Thymus (tissue), 11 donors: ENCODE data around the gene CPB1. TPM values are rescaled to one million over a fixed set of nuclear protein-coding genes. Genes with fewer than 3 reads are reported as not detected.

ENCODE experiments used
- DNase-seq, 9 donors: peaks; one replicate each; pipeline ENCODE4 v3.0.0-alpha.2; 2013; ENCODE audit warnings: low spot score in 9 of 9, low read depth in 6 of 9, missing footprints in 1 of 9
- H3K27ac ChIP-seq, 2 donors: one replicate each; pipeline ENCODE4 v1.5.1; 2013; ENCODE audit warnings: control low read depth in 1 of 2, low read depth in 1 of 2, low read length in 1 of 2, mild to moderate bottlenecking in 1 of 2, moderate library complexity in 1 of 2
- H3K27me3 ChIP-seq, 2 donors: one replicate each; pipeline ENCODE4 v1.5.1; 2013; ENCODE audit warnings: low read length in 1 of 2; ENCODE audit not compliant: control insufficient read depth in 2 of 2, insufficient read depth in 1 of 2
- H3K36me3 ChIP-seq, 2 donors: one replicate each; pipeline ENCODE4 v1.5.1; 2013; ENCODE audit warnings: low read length in 1 of 2, mild to moderate bottlenecking in 1 of 2, moderate library complexity in 1 of 2; ENCODE audit not compliant: control insufficient read depth in 2 of 2, insufficient read depth in 2 of 2
- H3K4me1 ChIP-seq, 2 donors: one replicate each; pipeline ENCODE4 v1.5.1; 2013; ENCODE audit warnings: low read length in 2 of 2; ENCODE audit not compliant: control insufficient read depth in 2 of 2, insufficient read depth in 2 of 2
- H3K4me3 ChIP-seq, 2 donors: one replicate each; pipeline ENCODE4 v1.5.1; 2013; ENCODE audit warnings: low read length in 2 of 2, control low read depth in 1 of 2, mild to moderate bottlenecking in 1 of 2
- H3K9me3 ChIP-seq, 2 donors: one replicate each; pipeline ENCODE4 v1.5.1; 2013; ENCODE audit warnings: low read length in 1 of 2, mild to moderate bottlenecking in 1 of 2; ENCODE audit not compliant: control insufficient read depth in 2 of 2, insufficient read depth in 1 of 2
- WGBS: extraction: QIAGEN DNeasy Blood & Tissue Kit; methylation state at CpG from one replicate; pipeline ENCODE4 v1.1.7; 2013; 5-methylcytosine and 5-hydroxymethylcytosine counted together
- polyA plus RNA-seq: library from polyadenylated mRNA; stranded (reverse); fragments of 200-250 nt; gene quantifications from one replicate; pipeline ENCODE4 v1.2.3, GENCODE V29; 2013
- total RNA-seq: library from RNA; stranded (reverse); fragments of 120-200 nt; gene quantifications from one replicate; pipeline ENCODE4 v1.2.4, GENCODE V29; 2013
- donor health status: healthy.

CPB1 gene
- total and polyA plus RNA-seq, 2 donors, result 0.28 to 0.71 TPM

DNA sequence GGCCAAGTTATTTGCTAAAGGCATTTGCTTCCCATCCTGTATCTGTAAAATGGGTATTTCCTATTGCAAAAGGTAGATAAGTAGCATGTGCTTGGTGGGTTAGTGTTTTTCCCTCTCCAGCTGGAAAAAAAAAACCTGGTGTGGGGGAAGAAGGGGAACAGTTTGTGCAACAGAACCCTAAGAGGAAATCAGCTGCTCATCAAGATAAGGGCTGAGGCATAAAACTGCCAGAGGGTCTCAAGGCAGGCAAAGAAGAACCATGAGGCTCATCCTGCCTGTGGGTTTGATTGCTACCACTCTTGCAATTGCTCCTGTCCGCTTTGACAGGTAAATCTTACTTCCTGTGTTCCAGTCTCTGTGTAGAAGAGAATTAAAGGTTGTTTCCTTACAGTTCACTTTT is 37.4 kb downstream of the CPB1 start, which contains the start of gene CPA3:
Gene CPA3, plus strand, starts transcription at position 248 of the 400 bp plus-strand sequence. Its CDS starts 12 bp downstream, at position 260.
- Histone ChIP-seq H3K27ac (no peak within 1 kb of the TSS), H3K36me3 (no peaks in the 10 kb centered on the region), H3K4me1 (no peaks in the 10 kb centered on the region), H3K4me3 (no peak within 1 kb of the TSS), H3K9me3 (no peaks in the 10 kb centered on the region), H3K27me3 (no peaks in the 10 kb centered on the region)
- 10% methylated on average over 1 of the region's 1 CpG for WGBS
- DNase-seq, result no peak

DNA sequence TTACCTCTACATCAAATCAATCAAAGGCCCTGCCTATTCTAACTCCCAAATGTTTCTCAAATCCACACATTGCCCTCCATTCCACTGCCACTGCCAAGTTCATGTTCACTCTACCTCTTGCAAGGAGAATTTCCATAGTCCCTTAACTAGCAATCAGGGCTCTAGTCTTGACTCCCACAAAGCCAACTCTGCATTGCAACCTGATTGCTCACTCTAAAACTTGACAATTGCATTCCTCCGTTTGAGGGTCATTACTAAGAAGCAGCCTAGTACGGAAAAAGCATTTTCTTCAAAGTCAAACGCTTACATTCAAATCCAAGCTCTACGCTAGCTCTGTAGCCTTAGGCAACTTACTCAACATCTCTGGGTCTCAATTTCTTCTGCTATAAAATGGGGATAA is 38.6 kb downstream of the CPB1 start:
- Histone ChIP-seq H3K36me3 (no peaks in the 10 kb centered on the region), H3K4me1 (no peaks in the 10 kb centered on the region), H3K9me3 (no peaks in the 10 kb centered on the region), H3K27me3 (no peaks in the 10 kb centered on the region), H3K27ac (no peak overlapping the region), H3K4me3 (no peak overlapping the region)
- 98% methylated on average over 4 of the region's 4 CpGs for WGBS
- DNase-seq, result no peak

- WGBS, result 93% methylated on average over 9 of the region's 9 CpGs
- no peak overlapping the region for H3K4me3 ChIP-seq
- no peaks in the 10 kb centered on the region for H3K4me1 ChIP-seq
- DNase-seq, result no peak
- H3K9me3 ChIP-seq, result no peaks in the 10 kb centered on the region
- H3K36me3 ChIP-seq, result no peaks in the 10 kb centered on the region
- H3K27me3 ChIP-seq, result no peaks in the 10 kb centered on the region
- no peak overlapping the region for H3K27ac ChIP-seq
These were observed 45.8 kb downstream of the CPB1 start for GRCh38 chr3:148873270-148873927.

GRCh38 chr3:148873977-148874376 is 46.4 kb downstream of the CPB1 start:
- Histone ChIP-seq H3K27me3 (no peaks in the 10 kb centered on the region), H3K4me3 (no peak overlapping the region), H3K4me1 (no peaks in the 10 kb centered on the region), H3K27ac (no peak overlapping the region), H3K9me3 (no peaks in the 10 kb centered on the region), H3K36me3 (no peaks in the 10 kb centered on the region)
- 85% methylated on average over 1 of the region's 1 CpG for WGBS
- no peak for DNase-seq

DNA sequence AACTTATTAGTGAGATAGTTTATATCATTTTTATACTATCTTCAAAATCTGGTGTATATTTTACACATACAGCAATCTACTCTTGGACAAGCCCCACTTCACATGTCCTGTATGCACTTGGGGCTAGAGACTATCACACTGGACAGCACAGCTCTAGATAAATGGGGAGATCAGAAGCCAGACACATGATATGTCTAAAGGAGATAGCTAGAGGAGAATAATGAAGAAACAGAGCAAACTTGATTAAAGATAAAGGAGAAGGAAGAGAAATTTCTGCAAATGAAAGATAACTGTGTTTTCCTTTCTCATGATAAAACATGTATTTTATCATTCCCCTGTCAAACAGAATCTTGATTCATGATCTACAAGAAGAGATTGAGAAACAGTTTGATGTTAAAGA is 50.5 kb downstream of the CPB1 start:
- no peak for DNase-seq
- no peaks in the 10 kb centered on the region for H3K36me3 ChIP-seq
- H3K27ac ChIP-seq, result no peak overlapping the region
- H3K4me1 ChIP-seq, result no peaks in the 10 kb centered on the region
- H3K9me3 ChIP-seq, result no peaks in the 10 kb centered on the region
- no peak overlapping the region for H3K4me3 ChIP-seq
- H3K27me3 ChIP-seq, result no peaks in the 10 kb centered on the region

GRCh38 chr3:148879256-148879655 is 51.6 kb downstream of the CPB1 start:
- H3K27ac ChIP-seq, result no peak overlapping the region
- H3K36me3 ChIP-seq, result no peaks in the 10 kb centered on the region
- no peaks in the 10 kb centered on the region for H3K9me3 ChIP-seq
- H3K4me3 ChIP-seq, result no peak overlapping the region
- no peak for DNase-seq
- no peaks in the 10 kb centered on the region for H3K4me1 ChIP-seq
- H3K27me3 ChIP-seq, result no peaks in the 10 kb centered on the region

DNA sequence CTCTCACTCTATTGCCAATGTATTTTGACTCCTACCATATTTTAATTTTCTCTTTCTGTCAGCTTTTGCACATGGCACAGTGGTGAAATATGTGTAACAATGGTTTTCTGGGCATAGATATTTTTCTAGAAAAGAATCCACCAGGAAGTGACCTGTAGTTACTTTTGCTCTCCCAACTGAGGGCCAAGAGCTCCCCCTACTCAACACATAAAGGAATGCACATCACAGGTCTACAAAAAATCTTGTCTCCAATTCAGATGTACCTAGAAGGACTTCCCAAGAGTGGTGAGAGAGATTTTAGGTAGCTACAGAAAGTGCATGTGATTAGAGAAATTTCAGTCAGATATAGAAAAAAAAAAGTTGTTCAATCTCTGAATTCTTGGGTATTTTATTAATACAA is 53.1 kb downstream of the CPB1 start:
- Histone ChIP-seq H3K9me3 (no peaks in the 10 kb centered on the region), H3K4me3 (no peak overlapping the region), H3K36me3 (no peaks in the 10 kb centered on the region), H3K27me3 (no peaks in the 10 kb centered on the region), H3K27ac (no peak overlapping the region), H3K4me1 (no peaks in the 10 kb centered on the region)
- DNase-seq, result peak in 1 of 9 donors; percentile 2

DNA sequence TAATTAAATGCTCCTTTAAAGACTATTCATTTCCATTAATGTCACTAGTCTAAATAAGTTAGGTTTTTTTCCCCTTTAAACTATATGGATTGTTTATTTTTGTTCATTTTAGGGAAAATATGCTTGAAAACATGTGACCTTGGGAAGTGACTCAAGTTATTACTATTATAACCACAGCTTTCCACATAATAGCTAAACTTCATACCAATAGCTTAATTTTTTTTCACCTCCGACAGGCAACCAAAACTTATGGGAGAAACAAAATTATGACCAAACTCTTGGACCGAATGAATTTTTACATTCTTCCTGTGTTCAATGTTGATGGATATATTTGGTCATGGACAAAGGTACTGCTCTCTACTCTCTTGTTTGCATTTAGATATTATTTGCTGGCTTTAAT is 53.7 kb downstream of the CPB1 start:
- 97% methylated on average over 2 of the region's 2 CpGs for WGBS
- DNase-seq, result no peak

DNA sequence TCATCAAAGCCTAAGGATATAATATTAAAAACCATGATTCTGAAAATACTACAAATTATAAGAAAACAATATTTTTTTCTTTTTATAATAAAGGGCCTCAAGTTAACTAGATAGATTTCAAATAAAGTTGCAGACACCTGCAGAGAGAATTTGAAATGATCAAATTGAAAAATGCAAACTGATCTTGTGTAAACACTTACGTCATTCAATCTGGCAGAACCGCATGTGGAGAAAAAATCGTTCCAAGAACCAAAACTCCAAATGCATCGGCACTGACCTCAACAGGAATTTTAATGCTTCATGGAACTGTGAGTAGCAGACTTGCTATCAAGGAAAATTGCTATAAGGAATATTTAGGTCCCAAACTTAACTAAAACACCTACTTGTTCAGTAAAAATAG is 54.7 kb downstream of the CPB1 start:
- Histone ChIP-seq H3K9me3 (no peaks in the 10 kb centered on the region), H3K4me1 (no peaks in the 10 kb centered on the region), H3K27me3 (no peaks in the 10 kb centered on the region), H3K27ac (no peak overlapping the region), H3K4me3 (no peak overlapping the region), H3K36me3 (no peaks in the 10 kb centered on the region)
- 93% methylated on average over 4 of the region's 4 CpGs for WGBS
- DNase-seq, result no peak

More for the DNA sequence above, 53.7 kb downstream of the CPB1 start:
- H3K4me1 ChIP-seq, result no peaks in the 10 kb centered on the region
- H3K36me3 ChIP-seq, result no peaks in the 10 kb centered on the region
- no peaks in the 10 kb centered on the region for H3K27me3 ChIP-seq
- H3K27ac ChIP-seq, result no peak overlapping the region
- H3K9me3 ChIP-seq, result no peaks in the 10 kb centered on the region
- no peak overlapping the region for H3K4me3 ChIP-seq

DNA sequence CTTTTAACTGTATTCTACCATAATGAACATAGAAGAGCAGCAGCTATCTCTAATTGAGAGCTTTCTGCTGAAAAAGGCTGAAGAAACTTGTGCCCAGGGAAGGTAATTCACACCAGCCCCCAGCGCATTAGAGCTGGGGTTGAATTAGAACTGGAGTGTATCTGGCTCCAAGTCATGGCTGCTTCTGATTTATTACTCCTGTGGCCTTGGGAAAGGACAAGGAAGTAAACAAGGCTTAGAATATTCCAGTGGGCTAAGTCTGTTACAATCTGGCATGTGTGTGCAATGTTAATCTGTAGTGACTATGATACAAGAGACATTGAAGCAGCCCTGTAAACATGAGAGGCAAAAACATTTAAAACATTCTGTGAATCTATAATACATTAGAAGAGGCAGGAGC is 55.6 kb downstream of the CPB1 start:
- Histone ChIP-seq H3K4me1 (no peaks in the 10 kb centered on the region), H3K9me3 (no peaks in the 10 kb centered on the region), H3K4me3 (no peak overlapping the region), H3K27ac (no peak overlapping the region), H3K36me3 (no peaks in the 10 kb centered on the region), H3K27me3 (no peaks in the 10 kb centered on the region)
- WGBS, result 99% methylated on average over 1 of the region's 1 CpG
- no peak for DNase-seq
